K562 (cell line): ENCODE data around the gene STX19. TPM values are rescaled to one million over a fixed set of nuclear protein-coding genes. Genes with fewer than 3 reads are reported as not detected.
A peak's percentile ranks its signal among the peaks of the same experiment; 100 is the strongest.

ENCODE experiments used
- ARID3A ChIP-seq: IDR thresholded peaks from 2 replicates; pipeline ENCODE4 v1.6.1; 2012; ENCODE audit warnings: low read depth, low read length, improper control_type of control experiment, borderline replicate concordance
- BRF1 ChIP-seq: IDR thresholded peaks from 3 replicates; pipeline ENCODE4 v1.6.1; 2011; ENCODE audit warnings: borderline replicate concordance, mild to moderate bottlenecking; ENCODE audit not compliant: insufficient read length; ENCODE audit errors: extremely low read depth
- BRF2 ChIP-seq: IDR thresholded peaks from 3 replicates; pipeline ENCODE4 v1.6.1; 2011; ENCODE audit warnings: borderline replicate concordance, mild to moderate bottlenecking; ENCODE audit not compliant: insufficient read length, insufficient read depth
- ERF ChIP-seq: fragments of 450-650 bp; formaldehyde crosslinking; IDR thresholded peaks from 2 replicates; pipeline ENCODE4 v1.4.0; 2020; ENCODE audit warnings: mild to moderate bottlenecking, mixed read lengths
- ESRRA ChIP-seq: fragments of 450-650 bp; IDR thresholded peaks from 2 replicates; pipeline ENCODE4 v1.6.1; 2014; ENCODE audit warnings: low read depth, mild to moderate bottlenecking, moderate library complexity, borderline replicate concordance
- HINFP ChIP-seq: fragments of 450-650 bp; conservative IDR thresholded peaks from 2 replicates; pipeline ENCODE4 v1.6.1; 2016; ENCODE audit warnings: missing genetic modification characterization, low read depth, mild to moderate bottlenecking, control low read depth, missing compliant biosample characterization
- OTX1 ChIP-seq: fragments of 450-650 bp; formaldehyde crosslinking; IDR thresholded peaks from 2 replicates; pipeline ENCODE4 v1.4.0; 2022; ENCODE audit warnings: mild to moderate bottlenecking
- SMC3 ChIP-seq: conservative IDR thresholded peaks from 2 replicates; pipeline ENCODE4 v1.6.1; 2011; ENCODE audit warnings: low read depth, low read length, improper control_type of control experiment; ENCODE audit not compliant: insufficient read depth
- ZNF174 ChIP-seq: fragments of 250-450 bp; sonication (Bioruptor Pico); IDR thresholded peaks from 2 replicates; pipeline ENCODE4 v1.4.0; 2020; ENCODE audit warnings: mild to moderate bottlenecking
- ZNF668 ChIP-seq: fragments of 250-450 bp; sonication (Bioruptor Pico); IDR thresholded peaks from 2 replicates; pipeline ENCODE4 v1.8.0; 2022; ENCODE audit warnings: mild to moderate bottlenecking, inconsistent platforms
- polyA plus RNA-seq, 8 experiments: library from polyadenylated mRNA; depleted of rRNA in 4 of 8; stranded (reverse) in 5 of 8; unstranded in 3 of 8; fragments of >200 nt; fragmentation: Nextera tagmentation in 2 of 8; fragmentation: Illumina TruSeq in 1 of 8; extraction: Ambion mirVana in 2 of 8; extraction: Trizol in 1 of 8; gene quantifications; 2 replicates each; pipeline versions ENCODE4 v1.2.1 to v1.2.3, GENCODE V29; 2011 to 2014; ENCODE audit warnings: inconsistent platforms in 1 of 8, missing spikeins in 1 of 8
- total RNA-seq, 7 experiments: library from RNA; depleted of rRNA in 6 of 7; stranded (reverse); fragments of >200 nt in 6 of 7; fragmentation: Illumina TruSeq in 2 of 7; extraction: Trizol in 2 of 7; gene quantifications; 2 replicates each; pipeline versions ENCODE4 v1.2.1 to v1.2.3, GENCODE V29; 2011 to 2021; ENCODE audit warnings: low replicate concordance in 1 of 7

Gene STX19
- total and polyA plus RNA-seq, 9 of the 15 experiments (the other 6 are each of a cell fraction or from before 2014, with no cell fraction given) = 0.04 TPM; not detected in 8

- TF ChIP-seq BRF1 = no peak
- TF ChIP-seq ARID3A = 0 out of 2 replicates have a peak, but pooled peaks have one; percentile 57
- no peak for TF ChIP-seq ZNF668
- TF ChIP-seq ZNF174 (CRISPR knock-in tag) = no peak
- TF ChIP-seq BRF2 = no peak
- no peak for TF ChIP-seq OTX1 (CRISPR knock-in tag)
- no peak for TF ChIP-seq ERF (CRISPR knock-in tag)
- no peak for TF ChIP-seq SMC3
- no peak for TF ChIP-seq ESRRA
- TF ChIP-seq HINFP = no peak
These were observed 40.9 kb upstream of the STX19 start (continued) for GRCh38 chr3:94069194-94069813.
